Neural progenitor cell (in vitro differentiated cells): ENCODE measurements around the gene SLC7A10.

ENCODE experiments used
- CTCF ChIP-seq: fragments of 200-600 bp; sonication (generic); IDR thresholded peaks from 2 replicates; pipeline ENCODE4 v1.5.1; 2017; ENCODE audit warnings: antibody characterized with exemption, mild to moderate bottlenecking
- EZH2phosphoT487 ChIP-seq: fragments of 200-600 bp; sonication (generic); IDR thresholded peaks from 2 replicates; pipeline ENCODE4 v1.6.1; 2017; ENCODE audit warnings: antibody characterized with exemption

GRCh38 chr19:33194886-33195644, 30.6 kb downstream of the SLC7A10 start:
- no peak for TF ChIP-seq CTCF
- TF ChIP-seq EZH2phosphoT487, result no peak
